NCI-H2029 (cell line): ENCODE measurements around the gene WDR38.

ENCODE experiments used
- DNase-seq: peaks from one replicate; lab custom pipeline; 2025; lab: John Stamatoyannopoulos, UW

Gene WDR38

GRCh38 chr9:124858330-124859046 is 5.2 kb downstream of the WDR38 start:
- DNase-seq, result no peak

- no peak for DNase-seq
Measured at GRCh38 chr9:124859803-124860581, 6.7 kb downstream of the WDR38 start.

DNA sequence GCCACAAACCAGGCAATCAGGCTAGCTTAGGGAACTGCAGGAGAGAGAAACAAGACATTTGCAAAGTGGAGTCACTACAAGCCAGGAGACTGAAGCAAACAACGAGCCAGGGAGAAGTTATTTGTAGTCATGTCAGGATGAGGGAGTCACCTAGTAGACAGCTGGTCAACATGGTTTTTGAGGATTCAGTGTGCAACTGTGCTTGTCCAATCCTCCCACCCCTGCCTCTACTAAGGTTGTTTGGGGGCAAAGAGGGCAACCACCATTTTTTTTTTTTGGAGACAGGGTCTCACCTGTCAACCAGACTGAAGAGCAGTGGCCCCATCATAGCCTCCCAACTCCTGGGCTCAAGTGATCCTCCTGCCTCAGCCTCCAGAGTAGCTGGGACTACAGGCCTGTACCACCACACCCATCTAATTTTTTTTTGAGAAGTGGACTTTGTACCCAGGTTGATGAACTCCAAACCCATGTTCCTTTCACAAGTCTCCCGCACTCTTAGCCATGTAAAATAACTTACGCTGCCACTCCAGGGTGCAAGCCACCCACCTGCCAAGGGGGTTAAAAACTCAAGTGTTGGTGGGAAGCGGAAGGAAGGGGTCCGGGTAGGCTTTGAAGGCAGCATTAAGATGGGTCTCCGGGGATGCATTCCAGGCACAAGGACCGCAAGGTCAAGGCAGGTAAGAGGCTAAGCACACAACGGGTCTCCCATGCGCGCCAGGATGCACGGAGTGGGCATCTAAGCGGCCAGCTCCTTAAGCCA is 7.5 kb downstream of the WDR38 start:
- DNase-seq, result no peak

- peak; percentile 88 for DNase-seq
Measured at GRCh38 chr9:124861342-124862229, 8.3 kb downstream of the WDR38 start, which contains the start of the genes ARPC5L and RPL35. ARPC5L (plus strand) TSS chr9:124862130; CDS start chr9:124869291, 7,161 bp downstream. RPL35 (minus strand) TSS chr9:124861957; CDS start chr9:124861912, 45 bp downstream.

DNA sequence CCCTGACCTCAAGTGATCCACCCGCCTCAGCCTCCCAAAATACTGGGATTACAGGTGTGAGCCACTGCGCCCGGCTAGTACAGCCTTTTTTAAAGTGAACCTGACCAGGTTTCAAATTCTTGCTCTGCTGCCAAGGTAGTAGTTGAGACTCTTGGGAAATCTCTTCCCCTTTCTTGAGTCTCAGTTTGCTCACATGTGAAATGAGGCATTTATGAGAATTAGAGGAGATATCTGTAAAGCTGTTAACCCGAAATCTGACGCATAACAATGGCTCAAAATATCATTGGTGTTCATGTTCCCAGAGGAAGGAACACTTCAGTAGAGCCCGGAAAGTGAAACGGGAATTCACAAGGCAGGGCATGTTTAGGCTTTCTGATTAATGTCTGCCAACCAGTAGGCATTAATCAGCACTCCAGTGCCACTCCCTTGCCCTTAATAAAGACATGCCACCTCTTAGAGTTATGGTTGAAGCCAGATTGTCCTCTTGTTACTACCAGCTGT is 10.2 kb downstream of the WDR38 start:
- DNase-seq, result peak; percentile 43

- DNase-seq, result peak; percentile 84
Measured at GRCh38 chr9:124868511-124869465, 15.5 kb downstream of the WDR38 start.

DNA sequence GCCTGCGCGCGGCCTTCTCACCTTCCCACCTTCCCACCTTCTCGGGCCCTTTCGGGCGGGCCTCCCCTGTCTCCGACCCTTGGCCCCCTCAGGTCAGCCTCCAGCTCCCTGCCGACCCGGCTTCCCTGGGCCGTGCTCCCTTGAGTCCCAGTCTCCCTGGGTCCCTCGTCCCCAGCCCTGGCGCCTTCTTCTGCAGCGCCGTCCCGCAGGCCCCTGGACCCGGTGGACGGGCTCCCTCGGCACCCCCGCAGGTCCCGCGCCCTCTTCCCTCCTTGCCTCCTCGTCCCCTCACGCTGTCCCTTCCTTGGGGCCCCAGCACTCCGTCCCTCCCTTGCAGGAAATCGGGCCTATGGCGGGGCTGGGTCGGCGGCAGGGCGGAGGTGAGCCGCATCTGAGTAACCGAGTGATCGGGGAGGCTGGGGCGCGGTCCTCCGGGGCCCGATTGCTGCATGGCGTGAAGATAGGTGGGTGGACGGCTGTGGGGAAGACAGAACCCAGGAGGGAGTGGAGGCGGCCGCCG is 16.3 kb downstream of the WDR38 start:
- no peak for DNase-seq

- peak; percentile 40 for DNase-seq
Measured at GRCh38 chr9:124869986-124870560, 16.8 kb downstream of the WDR38 start.

DNA sequence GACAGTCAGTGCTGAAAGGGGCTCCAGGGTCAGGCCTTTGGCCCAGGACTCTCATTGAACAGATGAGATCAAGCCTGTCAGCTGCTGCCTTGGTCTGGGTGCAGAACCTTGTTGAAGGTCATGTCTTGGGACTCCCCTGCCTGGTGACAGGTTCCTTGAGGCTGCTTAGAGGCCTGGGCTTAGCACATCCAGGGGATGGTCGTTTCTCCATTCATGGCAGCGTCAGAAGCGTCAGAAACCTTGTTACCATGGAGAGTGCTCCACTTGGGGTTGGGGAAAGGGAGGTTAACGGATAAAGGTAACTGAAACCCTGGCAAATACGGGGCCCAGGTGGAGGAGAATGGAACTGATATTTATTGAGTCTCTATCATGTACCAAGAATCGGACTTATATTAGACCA is 17.5 kb downstream of the WDR38 start:
- DNase-seq, result no peak

GRCh38 chr9:124871156-124871561 is 17.9 kb downstream of the WDR38 start:
- no peak for DNase-seq

- DNase-seq, result no peak
Measured at GRCh38 chr9:124873664-124874063, 20.4 kb downstream of the WDR38 start.

GRCh38 chr9:124875501-124875900 is 22.2 kb downstream of the WDR38 start:
- DNase-seq, result no peak

GRCh38 chr9:124877021-124877782 is 23.9 kb downstream of the WDR38 start:
- no peak for DNase-seq

DNA sequence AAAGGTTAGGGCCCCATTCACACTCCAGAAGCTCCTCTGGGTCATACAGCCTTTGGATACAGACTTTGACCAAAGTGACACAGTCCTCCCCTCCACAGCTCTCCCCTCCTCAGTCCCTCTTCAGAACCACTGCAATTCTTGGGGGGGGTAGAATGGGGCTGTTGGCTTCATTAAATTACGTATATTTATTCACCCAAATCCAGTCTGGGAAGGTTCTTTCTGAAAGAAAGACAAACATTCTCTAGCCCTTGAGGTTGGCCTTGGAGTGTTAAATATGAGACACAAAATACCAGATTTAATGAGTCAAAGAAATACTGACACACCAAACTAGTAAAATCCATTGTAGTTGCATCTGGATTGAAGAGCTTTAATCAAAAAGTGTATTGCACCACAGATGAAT is 24.8 kb downstream of the WDR38 start:
- no peak for DNase-seq

GRCh38 chr9:124878518-124878917 is 25.3 kb downstream of the WDR38 start:
- no peak for DNase-seq

DNA sequence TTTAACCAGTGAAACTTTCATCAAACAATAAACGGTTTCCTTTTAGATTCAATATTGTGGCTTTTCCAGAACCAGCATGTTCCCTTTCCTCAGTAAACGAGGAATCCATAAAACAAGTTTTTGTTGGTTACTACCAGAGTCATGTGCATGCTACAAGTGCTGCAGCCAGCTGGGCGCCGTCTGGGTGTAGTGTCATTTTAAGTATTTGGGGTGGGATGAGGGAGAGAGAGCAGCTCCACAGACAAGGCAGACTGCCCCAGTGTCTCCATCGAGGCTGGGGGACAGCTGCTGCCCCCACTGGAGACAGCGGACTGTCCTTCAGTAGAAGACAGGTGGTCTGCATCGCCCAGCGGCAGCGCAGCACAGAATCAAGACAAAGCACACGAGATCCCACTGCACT is 26.0 kb downstream of the WDR38 start:
- no peak for DNase-seq

- DNase-seq, result no peak
Measured at GRCh38 chr9:124880501-124880900, 27.2 kb downstream of the WDR38 start.

- DNase-seq, result no peak
Measured at GRCh38 chr9:124881138-124881743, 28.0 kb downstream of the WDR38 start.
